Nephron progenitor cell (in vitro differentiated cells): Measurements from ENCODE around the gene ARMH3.

Source experiments
- DNase-seq: peaks from one replicate; pipeline ENCODE4 v3.0.0; 2021
- H3K27ac Mint-ChIP-seq: 2 replicates; pipeline ENCODE4 v1.8.0; 2021; ENCODE audit warnings: mild to moderate bottlenecking, moderate library complexity, mixed read lengths
- H3K27me3 Mint-ChIP-seq: 2 replicates; pipeline ENCODE4 v1.8.0; 2021; ENCODE audit warnings: mild to moderate bottlenecking, low read depth, mixed read lengths; ENCODE audit not compliant: poor library complexity
- H3K36me3 Mint-ChIP-seq: 2 replicates; pipeline ENCODE4 v1.8.0; 2021; ENCODE audit warnings: low read depth, mixed read lengths
- H3K4me1 Mint-ChIP-seq: 2 replicates; pipeline ENCODE4 v1.8.0; 2021; ENCODE audit warnings: mixed read lengths
- H3K4me3 Mint-ChIP-seq: 2 replicates; pipeline ENCODE4 v1.8.0; 2021; ENCODE audit warnings: mild to moderate bottlenecking, moderate library complexity, mixed read lengths
- H3K9me3 Mint-ChIP-seq: 2 replicates; pipeline ENCODE4 v1.8.0; 2021; ENCODE audit warnings: mild to moderate bottlenecking, moderate library complexity, mixed read lengths
- TF ChIP-seq, protein P1 (sequence below): fragments of 200-600 bp; sonication (generic); IDR thresholded peaks from 2 replicates; pipeline ENCODE4 v1.5.0; 2021; ENCODE audit warnings: antibody characterized with exemption

ARMH3 gene

DNA sequence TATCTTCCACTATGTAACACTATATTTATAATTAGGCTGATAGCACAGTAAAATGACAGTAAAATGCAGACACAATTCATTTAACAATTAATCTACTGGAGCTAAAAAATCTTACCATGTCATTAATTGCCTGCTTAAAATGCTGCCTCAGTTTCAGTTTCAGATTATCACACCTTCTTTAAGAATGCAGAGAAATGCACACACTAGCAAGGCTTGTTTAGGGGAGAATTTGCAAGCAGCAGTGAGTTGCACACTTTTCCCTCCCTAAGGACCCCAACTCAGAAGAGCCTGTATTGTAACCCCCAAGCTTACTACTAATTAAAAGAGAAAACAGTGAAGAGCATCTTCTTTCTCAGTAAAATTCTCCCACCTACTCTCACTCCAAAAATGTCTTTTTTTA, 132.7 kb downstream of the ARMH3 start:
- no peak for DNase-seq
- Mint-ChIP-seq H3K27me3 (no peaks in the 10 kb centered on the region), H3K4me1 (no peaks in the 10 kb centered on the region), H3K36me3 (peaks cover 25% of the 10 kb centered on the region), H3K27ac (no peak overlapping the region), H3K9me3 (no peaks in the 10 kb centered on the region), H3K4me3 (no peak overlapping the region)
- TF ChIP-seq, protein P1, sequence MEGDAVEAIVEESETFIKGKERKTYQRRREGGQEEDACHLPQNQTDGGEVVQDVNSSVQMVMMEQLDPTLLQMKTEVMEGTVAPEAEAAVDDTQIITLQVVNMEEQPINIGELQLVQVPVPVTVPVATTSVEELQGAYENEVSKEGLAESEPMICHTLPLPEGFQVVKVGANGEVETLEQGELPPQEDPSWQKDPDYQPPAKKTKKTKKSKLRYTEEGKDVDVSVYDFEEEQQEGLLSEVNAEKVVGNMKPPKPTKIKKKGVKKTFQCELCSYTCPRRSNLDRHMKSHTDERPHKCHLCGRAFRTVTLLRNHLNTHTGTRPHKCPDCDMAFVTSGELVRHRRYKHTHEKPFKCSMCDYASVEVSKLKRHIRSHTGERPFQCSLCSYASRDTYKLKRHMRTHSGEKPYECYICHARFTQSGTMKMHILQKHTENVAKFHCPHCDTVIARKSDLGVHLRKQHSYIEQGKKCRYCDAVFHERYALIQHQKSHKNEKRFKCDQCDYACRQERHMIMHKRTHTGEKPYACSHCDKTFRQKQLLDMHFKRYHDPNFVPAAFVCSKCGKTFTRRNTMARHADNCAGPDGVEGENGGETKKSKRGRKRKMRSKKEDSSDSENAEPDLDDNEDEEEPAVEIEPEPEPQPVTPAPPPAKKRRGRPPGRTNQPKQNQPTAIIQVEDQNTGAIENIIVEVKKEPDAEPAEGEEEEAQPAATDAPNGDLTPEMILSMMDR, result no peak

DNA sequence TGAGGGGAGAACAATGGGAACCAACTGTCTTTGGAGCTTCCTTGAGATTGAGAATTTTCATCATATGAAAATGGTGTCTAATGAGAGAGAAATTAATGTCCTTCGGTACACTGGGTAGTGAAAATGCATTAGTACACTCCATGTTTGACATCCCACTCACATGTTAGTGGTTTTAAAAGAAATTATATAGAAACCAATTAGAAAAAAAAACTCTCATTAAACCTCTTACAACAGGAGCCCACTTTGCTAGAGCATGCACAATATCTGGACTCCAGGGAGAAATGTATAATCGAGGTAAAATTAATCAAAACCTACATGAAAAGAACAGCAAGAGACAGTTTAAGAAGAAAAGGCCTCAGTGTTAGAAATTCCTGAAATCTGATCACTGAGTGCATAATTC, 133.1 kb downstream of the ARMH3 start:
- Mint-ChIP-seq H3K27me3 (no peaks in the 10 kb centered on the region), H3K9me3 (no peaks in the 10 kb centered on the region), H3K27ac (no peak overlapping the region), H3K36me3 (peaks cover 21% of the 10 kb centered on the region), H3K4me3 (no peak overlapping the region), H3K4me1 (no peaks in the 10 kb centered on the region)
- no peak for DNase-seq
- TF ChIP-seq, protein P1, result no peak

DNA sequence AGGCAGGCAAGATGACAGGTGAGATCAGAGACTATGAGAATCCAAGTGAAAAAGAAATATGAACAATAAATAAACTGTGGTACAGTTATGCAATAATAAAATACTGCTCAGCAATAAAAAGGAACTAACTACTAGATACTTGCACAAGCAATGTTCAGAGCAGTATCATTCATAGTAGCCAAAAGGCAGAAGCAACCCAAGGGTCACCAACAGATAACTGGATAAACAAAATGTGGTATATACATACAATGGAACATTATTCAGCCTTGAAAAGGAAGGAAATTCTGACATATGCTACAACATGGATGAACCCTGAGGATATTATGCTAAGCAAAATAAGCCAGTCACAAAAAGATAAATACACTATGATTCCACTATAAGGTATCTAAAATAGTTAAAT, 135.4 kb downstream of the ARMH3 start:
- H3K4me1 Mint-ChIP-seq, result no peaks in the 10 kb centered on the region
- no peaks in the 10 kb centered on the region for H3K27me3 Mint-ChIP-seq
- no peaks in the 10 kb centered on the region for H3K9me3 Mint-ChIP-seq
- peaks cover 20% of the 10 kb centered on the region for H3K36me3 Mint-ChIP-seq
- H3K27ac Mint-ChIP-seq, result no peak overlapping the region
- H3K4me3 Mint-ChIP-seq, result no peak overlapping the region
- TF ChIP-seq, protein P1, result no peak
- DNase-seq, result no peak

DNA sequence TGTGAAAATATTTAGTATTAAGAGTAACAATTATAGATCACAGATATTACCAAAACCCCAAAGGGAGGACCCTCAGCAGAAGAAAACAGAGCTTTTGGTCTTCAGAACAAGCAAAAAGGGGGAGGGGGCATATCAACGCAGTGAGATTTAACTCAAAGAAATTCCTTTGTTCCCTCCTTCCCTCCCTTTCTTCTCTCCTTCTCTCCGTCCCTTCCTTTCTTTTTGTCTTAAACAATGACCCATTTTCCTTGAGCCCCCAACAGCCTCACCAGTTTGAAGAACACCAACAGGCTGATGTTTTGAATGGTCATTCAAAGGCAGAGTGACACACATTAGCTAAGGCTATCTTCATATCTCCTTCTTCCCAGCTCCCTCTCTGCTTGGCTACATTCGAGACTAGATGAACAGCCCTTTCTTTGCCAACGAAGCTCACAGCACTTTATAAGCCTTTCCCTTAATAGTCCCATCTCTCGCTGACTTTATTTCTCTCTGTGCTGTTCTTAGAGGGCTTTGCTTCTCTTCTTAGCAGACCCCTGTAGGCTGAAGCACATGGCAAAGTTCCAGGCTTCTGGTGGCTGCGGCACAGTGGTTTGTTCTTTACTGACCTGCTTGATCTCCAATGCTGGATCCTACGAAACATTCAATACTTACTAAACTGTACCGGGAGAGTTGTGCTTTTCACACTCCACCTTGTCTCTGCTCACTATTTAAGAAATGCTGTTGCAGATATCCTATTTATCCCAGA, 136.8 kb downstream of the ARMH3 start:
- Mint-ChIP-seq H3K4me3 (no peak overlapping the region), H3K36me3 (peaks cover 19% of the 10 kb centered on the region), H3K4me1 (no peaks in the 10 kb centered on the region), H3K27me3 (no peaks in the 10 kb centered on the region), H3K9me3 (no peaks in the 10 kb centered on the region), H3K27ac (peak overlapping the region; percentile 6)
- TF ChIP-seq, protein P1, result no peak
- no peak for DNase-seq

DNA sequence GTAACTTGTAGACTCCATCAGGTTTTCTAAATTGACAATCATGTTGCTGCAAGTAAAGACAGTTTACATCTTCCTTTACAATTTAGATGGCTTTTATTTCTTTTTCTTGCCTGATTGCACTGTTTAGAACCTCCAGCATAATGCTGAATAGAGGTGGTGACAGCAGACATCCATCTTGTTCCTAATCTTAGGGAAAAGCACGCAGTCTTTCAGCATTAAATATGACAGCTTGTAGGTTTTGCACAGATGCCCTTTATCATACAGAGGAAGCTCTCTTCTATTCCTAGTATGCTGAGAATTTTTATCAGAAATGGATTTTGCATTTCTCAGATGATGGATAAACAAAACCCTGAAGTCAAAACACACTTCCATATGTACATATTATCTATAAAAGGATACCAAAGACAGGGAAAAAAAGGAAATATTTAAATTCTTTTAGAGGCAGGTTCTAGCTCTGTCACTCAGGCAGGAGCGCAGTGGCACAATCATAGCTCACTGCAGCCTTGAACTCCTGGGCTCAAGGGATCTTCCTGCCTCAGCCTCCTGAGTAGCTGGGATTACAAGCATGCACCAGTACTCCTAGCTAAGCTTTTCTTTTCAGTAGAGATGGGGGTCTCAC, 143.3 kb downstream of the ARMH3 start:
- Mint-ChIP-seq H3K36me3 (peaks cover 17% of the 10 kb centered on the region), H3K27me3 (no peaks in the 10 kb centered on the region), H3K4me1 (peaks cover 10% of the 10 kb centered on the region), H3K9me3 (no peaks in the 10 kb centered on the region), H3K4me3 (no peak overlapping the region), H3K27ac (no peak overlapping the region)
- TF ChIP-seq, protein P1, result no peak
- no peak for DNase-seq
